ENCODE measurements around the gene ATP9A.

GRCh38 chr20:51629399-51630058 lies 138.7 kb downstream of the ATP9A start:
- no peak for TF ChIP-seq CTCF (IDR thresholded peaks at IDR 0.05)
- TF ChIP-seq EZH2 (IDR thresholded peaks at IDR 0.05), result no peak

Data from neural progenitor cell (in vitro differentiated cells).